Measurements from ENCODE around the gene KCNK4. TPM values are rescaled to one million over a fixed set of nuclear protein-coding genes. Genes with fewer than 3 reads are reported as not detected.

Gene KCNK4
- total RNA-seq, 1 experiment from 2014 or later: 0.28 TPM

- Histone ChIP-seq H3T11ph (ENCODE audit: low read length) (no peak overlapping the region), H2AK5ac (ENCODE audit: insufficient read length, low read length) (no peak overlapping the region), H2BK12ac (ENCODE audit: insufficient read length, low read depth, low read length) (no peak overlapping the region), H3K4me2 (ENCODE audit: insufficient read depth, insufficient read length, low read length) (no peak overlapping the region), H3K79me1 (ENCODE audit: insufficient read depth, low read depth, low read length, poor library complexity, severe bottlenecking) (no peaks in the 10 kb centered on the region), H3K23me2 (ENCODE audit: insufficient read length, low read depth, low read length, poor library complexity, severe bottlenecking) (no peaks in the 10 kb centered on the region), H3K27me3 (ENCODE audit: insufficient read depth, low read length) (no peaks in the 10 kb centered on the region), H2BK120ac (ENCODE audit: low read depth, low read length, poor library complexity, severe bottlenecking) (no peak overlapping the region), H4K20me1 (ENCODE audit: control insufficient read depth, insufficient read depth, insufficient read length) (no peaks in the 10 kb centered on the region), H3K18ac (ENCODE audit: insufficient read length, low read depth, low read length) (no peak overlapping the region), H3K9me3 (ENCODE audit: control insufficient read depth, low read depth, low read length) (no peaks in the 10 kb centered on the region), H3K23ac (ENCODE audit: insufficient read length, low read depth, low read length) (no peak overlapping the region), H3K9ac (ENCODE audit: extremely low read depth, insufficient read length, low read length) (no peak overlapping the region), H2BK15ac (ENCODE audit: low read depth, low read length) (no peak overlapping the region), H4K8ac (replicated peaks; ENCODE audit: insufficient read length, low read depth, low read length) (no peak overlapping the region), H3K4me1 (ENCODE audit: insufficient read depth, low read length) (peaks cover 2% of the 10 kb centered on the region; the same call in 1 of the 2 replicates), H3K56ac (ENCODE audit: insufficient read length, low read depth, low read length) (no peak overlapping the region), H3K4ac (ENCODE audit: low read depth, low read length) (no peak overlapping the region), H4K5ac (ENCODE audit: insufficient read length, low read depth, low read length) (no peak overlapping the region), H3K27ac (ENCODE audit: insufficient read length, low read depth, low read length) (no peak overlapping the region), H2AFZ (ENCODE audit: low read length) (no peak overlapping the region), H3K79me2 (ENCODE audit: insufficient read depth, low read length) (no peaks in the 10 kb centered on the region), H4K91ac (ENCODE audit: insufficient read length, low read depth, low read length) (no peak overlapping the region), H2BK20ac (ENCODE audit: low read depth, low read length, poor library complexity, severe bottlenecking) (no peak overlapping the region), H3K14ac (ENCODE audit: insufficient read depth, low read length) (no peak overlapping the region), H2BK5ac (ENCODE audit: insufficient read length, low read length) (no peak overlapping the region)
- Mint-ChIP-seq H3K9me3 (no peaks in the 10 kb centered on the region), H3K4me1 (peaks cover 12 to 15% of the 10 kb centered on the region in 2 experiments), H3K27me3 (ENCODE audit: low read depth) (peaks cover 7% of the 10 kb centered on the region), H3K27ac (no peak overlapping the region; a peak in 1 of 7 replicates), H3K36me3 (ENCODE audit: insufficient read depth in 1 of 3, low read depth in 3 of 3) (no peaks in the 10 kb centered on the region), H3K4me3 (no peak overlapping the region; a peak in 1 of 5 replicates)
- no peak for DNase-seq
- TF ChIP-seq CTCF (conservative IDR thresholded peaks at IDR 0.05): no peak
- no CpG with 5 or more reads among the region's 8 CpGs for WGBS (ENCODE audit: extremely low coverage, insufficient read length, low lambda C conversion rate)
These were observed 42.5 kb downstream of the KCNK4 start for GRCh38 chr11:64333556-64333955.

Data from H9 (cell line).